Mammary epithelial cell (primary cell): Measurements from ENCODE around the gene INTU.

Source experiments
- EZH2 ChIP-seq: IDR thresholded peaks from 2 replicates; pipeline ENCODE4 v1.6.1; 2012; ENCODE audit warnings: low read length, inconsistent platforms, borderline replicate concordance
- TF ChIP-seq, protein P1 (sequence below), 2 donors: IDR thresholded peaks in 1 of 2; conservative IDR thresholded peaks in 1 of 2; 2 replicates each; pipeline ENCODE4 v1.5.1; 2011 to 2012; ENCODE audit warnings: inconsistent platforms in 2 of 2, low read length in 2 of 2, mild to moderate bottlenecking in 2 of 2, control low read depth in 1 of 2, low read depth in 1 of 2; ENCODE audit not compliant: insufficient read depth in 1 of 2; ENCODE audit errors: extremely low read depth in 1 of 2

DNA sequence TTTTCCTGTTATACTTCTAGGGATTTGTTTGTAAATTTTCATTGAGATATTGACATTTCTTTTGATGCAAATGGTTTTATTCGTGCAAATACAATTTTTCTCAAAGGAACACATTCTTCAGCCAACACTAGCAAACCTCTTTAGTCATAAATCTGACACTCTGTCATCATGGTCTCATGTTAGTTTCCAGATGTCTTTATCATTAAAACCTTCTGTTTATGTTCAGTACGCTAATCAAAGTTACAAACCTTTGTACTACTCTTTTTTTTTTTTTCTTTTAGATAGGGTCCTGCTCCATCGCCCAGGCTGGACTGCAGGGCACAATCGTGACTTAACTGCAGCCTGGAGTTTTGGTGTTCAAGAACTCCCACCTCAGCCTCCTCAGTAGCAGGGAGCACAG, 104.5 kb downstream of the INTU start:
- TF ChIP-seq, protein P1, sequence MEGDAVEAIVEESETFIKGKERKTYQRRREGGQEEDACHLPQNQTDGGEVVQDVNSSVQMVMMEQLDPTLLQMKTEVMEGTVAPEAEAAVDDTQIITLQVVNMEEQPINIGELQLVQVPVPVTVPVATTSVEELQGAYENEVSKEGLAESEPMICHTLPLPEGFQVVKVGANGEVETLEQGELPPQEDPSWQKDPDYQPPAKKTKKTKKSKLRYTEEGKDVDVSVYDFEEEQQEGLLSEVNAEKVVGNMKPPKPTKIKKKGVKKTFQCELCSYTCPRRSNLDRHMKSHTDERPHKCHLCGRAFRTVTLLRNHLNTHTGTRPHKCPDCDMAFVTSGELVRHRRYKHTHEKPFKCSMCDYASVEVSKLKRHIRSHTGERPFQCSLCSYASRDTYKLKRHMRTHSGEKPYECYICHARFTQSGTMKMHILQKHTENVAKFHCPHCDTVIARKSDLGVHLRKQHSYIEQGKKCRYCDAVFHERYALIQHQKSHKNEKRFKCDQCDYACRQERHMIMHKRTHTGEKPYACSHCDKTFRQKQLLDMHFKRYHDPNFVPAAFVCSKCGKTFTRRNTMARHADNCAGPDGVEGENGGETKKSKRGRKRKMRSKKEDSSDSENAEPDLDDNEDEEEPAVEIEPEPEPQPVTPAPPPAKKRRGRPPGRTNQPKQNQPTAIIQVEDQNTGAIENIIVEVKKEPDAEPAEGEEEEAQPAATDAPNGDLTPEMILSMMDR (conservative IDR thresholded peaks at IDR 0.05 in 1 of 2, IDR thresholded peaks at IDR 0.05 in 1 of 2; ENCODE audit: extremely low read depth in 1 of 2, insufficient read depth in 1 of 2, low read depth in 1 of 2, low read length in 2 of 2) = no peak
- TF ChIP-seq EZH2 = no peak
